Activated T-helper 1 cell treated with Interleukin-2 at 50 U/mL for 16 hours (primary cell): ENCODE data around the gene GPC4.
"Not testable (repeated sequence)": the region's sequence is repeated elsewhere in the genome, so short reads cannot be mapped to it uniquely, and the experiment has no call there.

ENCODE experiments used
- DNase-seq: peaks from one replicate; pipeline ENCODE4 v3.0.0-alpha.2; 2020; ENCODE audit warnings: low read depth

The GPC4 gene

GRCh38 chrX:133365871-133366611, 49.2 kb downstream of the GPC4 start:
- DNase-seq: no peak

GRCh38 chrX:133364865-133365264, 50.4 kb downstream of the GPC4 start:
- DNase-seq: no peak

- no peak for DNase-seq
These were observed 51.1 kb downstream of the GPC4 start for GRCh38 chrX:133364196-133364595.

- DNase-seq: no peak
These were observed 52.8 kb downstream of the GPC4 start for GRCh38 chrX:133362538-133362937.

- DNase-seq: no peak
These were observed 55.8 kb downstream of the GPC4 start for GRCh38 chrX:133359466-133359865.

- no peak for DNase-seq
These were observed 62.1 kb downstream of the GPC4 start for GRCh38 chrX:133353233-133353632.

- no peak for DNase-seq
These were observed 64.5 kb downstream of the GPC4 start for GRCh38 chrX:133350751-133351150.

GRCh38 chrX:133346026-133346425, 69.3 kb downstream of the GPC4 start:
- DNase-seq: no peak

- no peak for DNase-seq
These were observed 75.7 kb downstream of the GPC4 start for GRCh38 chrX:133339566-133339965.

- DNase-seq: no peak
These were observed 78.0 kb downstream of the GPC4 start for GRCh38 chrX:133337250-133337649.

- DNase-seq: no peak
These were observed 80.3 kb downstream of the GPC4 start for GRCh38 chrX:133335027-133335426.

GRCh38 chrX:133333154-133333750, 82.0 kb downstream of the GPC4 start:
- no peak for DNase-seq

GRCh38 chrX:133332737-133333136, 82.6 kb downstream of the GPC4 start:
- no peak for DNase-seq

- no peak for DNase-seq
These were observed 84.3 kb downstream of the GPC4 start for GRCh38 chrX:133330956-133331355.

GRCh38 chrX:133325422-133325821, 89.9 kb downstream of the GPC4 start:
- no peak for DNase-seq

GRCh38 chrX:133323431-133323830, 91.9 kb downstream of the GPC4 start:
- DNase-seq: no peak

- not testable (repeated sequence) for DNase-seq
These were observed 93.0 kb downstream of the GPC4 start for GRCh38 chrX:133322269-133322668.

- no peak for DNase-seq
These were observed 93.8 kb downstream of the GPC4 start for GRCh38 chrX:133321451-133321850.

GRCh38 chrX:133314281-133314680, 101.0 kb downstream of the GPC4 start:
- no peak for DNase-seq

- DNase-seq: no peak
These were observed 106.8 kb downstream of the GPC4 start for GRCh38 chrX:133308499-133308897.

- DNase-seq: no peak
These were observed 107.4 kb downstream of the GPC4 start for GRCh38 chrX:133307637-133308498.

GRCh38 chrX:133307094-133307493, 108.2 kb downstream of the GPC4 start:
- DNase-seq: no peak

GRCh38 chrX:133306316-133306715, 109.0 kb downstream of the GPC4 start:
- DNase-seq: no peak
